MM.1S (cell line): ENCODE results near the gene MACROD1.

Experiments
- DNase-seq: peaks from one replicate; pipeline ENCODE4 v3.0.0-alpha.2; 2015
- H2AFZ ChIP-seq: fragments of 300-600 bp; sonication (generic); 2 replicates; pipeline ENCODE4 v1.6.0; 2016; ENCODE audit warnings: antibody characterized with exemption, low read length
- H3F3A ChIP-seq: fragments of 300-600 bp; sonication (generic); 2 replicates; pipeline ENCODE4 v1.6.1; 2016; ENCODE audit warnings: mild to moderate bottlenecking, antibody characterized with exemption, low read length, moderate library complexity, mixed read lengths; ENCODE audit not compliant: insufficient read depth
- H3K27ac ChIP-seq: fragments of 300-600 bp; sonication (generic); 2 replicates; pipeline ENCODE4 v1.5.1; 2016; ENCODE audit warnings: mild to moderate bottlenecking, low read length
- H3K27me3 ChIP-seq: fragments of 300-600 bp; sonication (generic); replicated peaks from 2 replicates; pipeline ENCODE4 v1.6.0; 2016; ENCODE audit warnings: low read length; ENCODE audit not compliant: insufficient read depth
- H3K36me3 ChIP-seq: fragments of 300-600 bp; sonication (generic); replicated peaks from 2 replicates; pipeline ENCODE4 v1.6.1; 2016; ENCODE audit warnings: mild to moderate bottlenecking, low read length, mixed read lengths; ENCODE audit not compliant: insufficient read depth
- H3K4me1 ChIP-seq: fragments of 300-600 bp; sonication (generic); 2 replicates; pipeline ENCODE4 v1.6.1; 2016; ENCODE audit warnings: low read length, mixed read lengths
- H3K4me2 ChIP-seq: fragments of 300-600 bp; sonication (generic); 2 replicates; pipeline ENCODE4 v1.6.0; 2016; ENCODE audit warnings: low read depth, low read length
- H3K4me3 ChIP-seq: fragments of 300-600 bp; sonication (generic); 2 replicates; pipeline ENCODE4 v1.5.1; 2016; ENCODE audit warnings: low read length, mixed read lengths
- H3K79me2 ChIP-seq: fragments of 300-600 bp; sonication (generic); 2 replicates; pipeline ENCODE4 v1.6.1; 2016; ENCODE audit warnings: mixed run types, low read length, mixed read lengths
- H3K9ac ChIP-seq: fragments of 300-600 bp; sonication (generic); 2 replicates; pipeline ENCODE4 v1.6.1; 2016; ENCODE audit warnings: low read length, mixed read lengths
- H3K9me2 ChIP-seq: fragments of 300-600 bp; sonication (generic); replicated peaks from 2 replicates; pipeline ENCODE4 v1.6.1; 2016; ENCODE audit warnings: mild to moderate bottlenecking, low read length, mixed read lengths; ENCODE audit not compliant: insufficient read depth
- H3K9me3 ChIP-seq: fragments of 300-600 bp; sonication (generic); replicated peaks from 2 replicates; pipeline ENCODE4 v1.6.1; 2016; ENCODE audit warnings: mild to moderate bottlenecking, low read length, mixed read lengths; ENCODE audit not compliant: insufficient read depth
- H4K20me1 ChIP-seq: fragments of 300-600 bp; sonication (generic); 2 replicates; pipeline ENCODE4 v1.6.1; 2016; ENCODE audit warnings: mild to moderate bottlenecking, low read length, moderate library complexity, mixed read lengths; ENCODE audit not compliant: insufficient read depth
- EZH2 ChIP-seq: fragments of 300-600 bp; sonication (generic); optimal IDR thresholded peaks from 2 replicates; pipeline ENCODE3; 2017; ENCODE audit warnings: low read depth, mild to moderate bottlenecking, antibody characterized with exemption, low read length, mixed read lengths
- EZH2phosphoT487 ChIP-seq: fragments of 300-600 bp; sonication (generic); IDR thresholded peaks from 2 replicates; pipeline ENCODE4 v1.6.1; 2018; ENCODE audit warnings: antibody characterized with exemption, low read length
- TF ChIP-seq, protein P1 (sequence below): fragments of 300-600 bp; sonication (generic); IDR thresholded peaks from 2 replicates; pipeline ENCODE4 v1.5.1; 2016; ENCODE audit warnings: antibody characterized with exemption, low read length, mixed read lengths

MACROD1 gene, protein sequence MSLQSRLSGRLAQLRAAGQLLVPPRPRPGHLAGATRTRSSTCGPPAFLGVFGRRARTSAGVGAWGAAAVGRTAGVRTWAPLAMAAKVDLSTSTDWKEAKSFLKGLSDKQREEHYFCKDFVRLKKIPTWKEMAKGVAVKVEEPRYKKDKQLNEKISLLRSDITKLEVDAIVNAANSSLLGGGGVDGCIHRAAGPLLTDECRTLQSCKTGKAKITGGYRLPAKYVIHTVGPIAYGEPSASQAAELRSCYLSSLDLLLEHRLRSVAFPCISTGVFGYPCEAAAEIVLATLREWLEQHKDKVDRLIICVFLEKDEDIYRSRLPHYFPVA

DNA sequence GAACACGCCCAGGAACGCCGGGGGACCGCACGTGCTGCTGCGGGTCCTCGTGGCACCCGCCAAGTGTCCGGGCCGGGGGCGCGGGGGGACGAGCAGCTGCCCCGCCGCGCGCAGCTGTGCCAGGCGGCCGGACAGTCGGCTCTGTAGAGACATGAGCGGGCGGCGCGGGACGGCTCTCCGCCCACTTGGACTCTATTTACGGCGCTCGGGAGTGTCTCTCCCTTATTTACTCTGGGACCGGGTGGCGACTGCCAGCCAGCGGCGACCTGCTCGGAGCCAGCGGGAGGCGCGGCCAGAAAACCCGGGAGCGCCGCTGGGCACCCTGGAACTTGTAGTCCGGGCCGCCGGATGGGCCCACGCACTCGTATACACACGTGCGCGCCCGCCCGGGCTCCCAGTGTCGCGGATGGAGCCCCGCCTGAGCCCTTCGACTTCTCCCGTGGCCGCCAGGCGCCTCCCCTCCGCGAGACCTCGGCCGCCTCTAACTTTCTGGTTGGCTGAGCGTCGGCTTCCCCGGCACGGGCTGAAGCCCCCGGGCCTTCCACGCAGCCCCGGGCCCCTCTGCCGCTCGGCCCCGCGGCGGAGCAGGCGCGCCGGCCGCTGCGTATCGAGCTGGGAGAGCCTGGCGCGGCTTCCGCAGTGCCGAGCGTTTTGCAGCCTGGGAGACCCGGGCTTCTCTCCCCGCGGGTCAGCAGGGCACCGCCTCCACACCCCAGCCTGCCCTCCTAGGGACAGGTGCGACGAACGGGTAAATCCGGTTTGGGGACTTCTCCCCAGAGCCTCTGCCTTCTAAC is at the start of gene MACROD1:
MACROD1 (minus strand) TSS at position 272 of the 794 bp plus-strand sequence; CDS start at position 153, 119 bp downstream.
- H3K79me2 ChIP-seq: peaks cover 15% of the 10 kb centered on the region
- no peaks in the 10 kb centered on the region for H3K9me3 ChIP-seq
- H3K27me3 ChIP-seq: no peaks in the 10 kb centered on the region
- H2AFZ ChIP-seq: peak within 1 kb of the TSS; percentile 88
- H3K4me1 ChIP-seq: 0 out of 2 replicates have a peak, but pooled peaks cover 4% of the 10 kb centered on the region
- H3K4me3 ChIP-seq: peak within 1 kb of the TSS; percentile 74
- H3K9me2 ChIP-seq: no peaks in the 10 kb centered on the region
- H4K20me1 ChIP-seq: no peaks in the 10 kb centered on the region
- peak within 1 kb of the TSS; percentile 83 for H3K4me2 ChIP-seq
- H3K27ac ChIP-seq: peak within 1 kb of the TSS; percentile 51; the same call in 1 of the 2 replicates
- H3F3A ChIP-seq: peaks cover 4% of the 10 kb centered on the region
- peak within 1 kb of the TSS; percentile 75 for H3K9ac ChIP-seq
- TF ChIP-seq EZH2 (no peak), EZH2phosphoT487 (no peak)
- TF ChIP-seq, protein P1, sequence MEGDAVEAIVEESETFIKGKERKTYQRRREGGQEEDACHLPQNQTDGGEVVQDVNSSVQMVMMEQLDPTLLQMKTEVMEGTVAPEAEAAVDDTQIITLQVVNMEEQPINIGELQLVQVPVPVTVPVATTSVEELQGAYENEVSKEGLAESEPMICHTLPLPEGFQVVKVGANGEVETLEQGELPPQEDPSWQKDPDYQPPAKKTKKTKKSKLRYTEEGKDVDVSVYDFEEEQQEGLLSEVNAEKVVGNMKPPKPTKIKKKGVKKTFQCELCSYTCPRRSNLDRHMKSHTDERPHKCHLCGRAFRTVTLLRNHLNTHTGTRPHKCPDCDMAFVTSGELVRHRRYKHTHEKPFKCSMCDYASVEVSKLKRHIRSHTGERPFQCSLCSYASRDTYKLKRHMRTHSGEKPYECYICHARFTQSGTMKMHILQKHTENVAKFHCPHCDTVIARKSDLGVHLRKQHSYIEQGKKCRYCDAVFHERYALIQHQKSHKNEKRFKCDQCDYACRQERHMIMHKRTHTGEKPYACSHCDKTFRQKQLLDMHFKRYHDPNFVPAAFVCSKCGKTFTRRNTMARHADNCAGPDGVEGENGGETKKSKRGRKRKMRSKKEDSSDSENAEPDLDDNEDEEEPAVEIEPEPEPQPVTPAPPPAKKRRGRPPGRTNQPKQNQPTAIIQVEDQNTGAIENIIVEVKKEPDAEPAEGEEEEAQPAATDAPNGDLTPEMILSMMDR: no peak
- peak; percentile 88 for DNase-seq
- H3K36me3 ChIP-seq: no peaks in the 10 kb centered on the region

DNA sequence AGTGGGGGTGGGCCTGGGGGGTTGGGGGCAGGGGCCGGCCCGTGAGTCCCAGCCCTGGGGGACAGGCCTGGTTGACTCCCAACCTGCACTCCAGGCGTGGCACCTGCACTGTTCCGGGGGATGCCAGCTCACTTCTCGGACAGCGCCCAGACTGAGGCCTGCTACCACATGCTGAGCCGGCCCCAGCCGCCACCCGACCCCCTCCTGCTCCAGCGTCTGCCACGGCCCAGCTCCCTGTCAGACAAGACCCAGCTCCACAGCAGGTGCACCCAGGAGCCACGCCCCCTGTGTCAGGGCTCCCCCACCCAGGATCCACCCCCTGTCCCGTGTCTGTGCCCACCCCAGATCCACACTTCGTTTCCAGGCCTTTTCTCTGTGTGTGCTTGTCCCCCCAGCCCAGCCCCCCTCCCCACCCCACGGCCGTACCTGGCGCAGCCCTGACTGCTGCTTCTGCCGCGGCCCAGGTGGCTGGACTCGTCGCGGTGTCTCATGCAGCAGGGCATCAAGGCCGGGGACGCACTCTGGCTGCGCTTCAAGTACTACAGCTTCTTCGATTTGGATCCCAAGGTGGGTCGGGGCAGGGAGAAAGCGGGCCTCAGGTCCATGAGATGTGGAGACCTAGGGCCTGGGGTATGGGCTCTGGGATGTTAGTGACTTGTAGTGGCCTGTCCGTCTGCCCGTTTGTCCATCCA is 45.4 kb upstream of the MACROD1 start:
- H3K4me3 ChIP-seq: no peak overlapping the region
- no peak overlapping the region for H3K9ac ChIP-seq
- no peak for TF ChIP-seq EZH2
- TF ChIP-seq EZH2phosphoT487: no peak
- TF ChIP-seq, protein P1: no peak
- H3F3A ChIP-seq: no peaks in the 10 kb centered on the region; the same call in 1 of the 2 replicates
- H3K27ac ChIP-seq: no peak overlapping the region
- DNase-seq: no peak
- no peak overlapping the region for H3K4me2 ChIP-seq
- no peaks in the 10 kb centered on the region for H3K9me3 ChIP-seq
- H3K4me1 ChIP-seq: peaks cover 3% of the 10 kb centered on the region; the same call in 1 of the 2 replicates
- no peak overlapping the region for H2AFZ ChIP-seq
- no peaks in the 10 kb centered on the region for H3K27me3 ChIP-seq
- no peaks in the 10 kb centered on the region for H3K36me3 ChIP-seq
- H3K79me2 ChIP-seq: no peaks in the 10 kb centered on the region; the same call in 1 of the 2 replicates
- H3K9me2 ChIP-seq: no peaks in the 10 kb centered on the region
- H4K20me1 ChIP-seq: no peaks in the 10 kb centered on the region

DNA sequence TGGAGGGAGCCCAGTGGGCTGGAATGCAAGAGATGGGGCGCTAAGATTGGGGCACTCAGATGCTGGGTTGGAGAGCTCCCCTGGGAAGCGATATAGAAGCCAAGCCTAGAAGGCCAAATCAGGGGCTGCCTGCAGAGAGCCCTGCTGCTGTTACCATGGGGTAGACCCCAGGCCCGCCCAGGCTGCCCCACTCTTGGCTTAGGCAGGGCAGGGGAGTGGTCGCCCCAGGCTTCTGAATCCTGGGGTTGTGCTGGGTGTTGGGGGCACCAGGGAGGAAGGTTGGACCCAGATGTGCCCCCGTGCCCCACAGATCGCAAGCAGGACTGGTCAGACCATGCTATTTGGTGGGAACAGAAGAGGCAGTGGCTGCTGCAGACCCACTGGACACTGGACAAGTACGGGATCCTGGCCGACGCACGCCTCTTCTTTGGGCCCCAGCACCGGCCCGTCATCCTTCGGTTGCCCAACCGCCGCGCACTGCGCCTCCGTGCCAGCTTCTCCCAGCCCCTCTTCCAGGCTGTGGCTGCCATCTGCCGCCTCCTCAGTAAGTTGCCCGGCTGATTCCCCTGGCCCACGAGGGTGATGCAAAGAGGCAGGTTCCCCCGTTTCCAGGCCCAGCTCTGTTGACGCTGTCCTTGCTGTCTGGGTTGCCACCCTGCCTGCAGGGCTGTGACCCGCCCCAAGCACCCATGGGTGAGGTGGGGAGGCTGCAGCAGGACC is 44.5 kb upstream of the MACROD1 start:
- no peaks in the 10 kb centered on the region for H3K27me3 ChIP-seq
- H4K20me1 ChIP-seq: no peaks in the 10 kb centered on the region
- no peaks in the 10 kb centered on the region for H3K9me3 ChIP-seq
- H3K27ac ChIP-seq: no peak overlapping the region
- no peak overlapping the region for H3K4me2 ChIP-seq
- no peaks in the 10 kb centered on the region; the same call in 1 of the 2 replicates for H3F3A ChIP-seq
- H2AFZ ChIP-seq: no peak overlapping the region
- H3K79me2 ChIP-seq: no peaks in the 10 kb centered on the region; the same call in 1 of the 2 replicates
- H3K9ac ChIP-seq: no peak overlapping the region
- no peak for DNase-seq
- TF ChIP-seq, protein P1: no peak
- TF ChIP-seq EZH2phosphoT487 (no peak), EZH2 (no peak)
- no peak overlapping the region for H3K4me3 ChIP-seq
- no peaks in the 10 kb centered on the region for H3K9me2 ChIP-seq
- no peaks in the 10 kb centered on the region for H3K36me3 ChIP-seq
- peaks cover 8% of the 10 kb centered on the region for H3K4me1 ChIP-seq
